Adrenal gland (tissue), 5 donors: ENCODE measurements around the gene CASP9.

Experiments
- POLR2A ChIP-seq, 2 donors: fragments of 450-650 bp; IDR thresholded peaks; one replicate each; pipeline ENCODE4 v1.6.1; 2017; ENCODE audit warnings: antibody characterized with exemption in 2 of 2, mild to moderate bottlenecking in 2 of 2, moderate library complexity in 1 of 2
- TF ChIP-seq, protein P1 (sequence below), 6 experiments: fragments of 450-650 bp in 4 of 6; fragments of 200-600 bp in 2 of 6; sonication (generic) in 1 of 6; IDR thresholded peaks; 1 replicate in 5 of 6; 2 replicates in 1 of 6; pipeline versions ENCODE4 v1.5.1 to v1.8.0; 2016 to 2021; ENCODE audit warnings: antibody characterized with exemption in 6 of 6, mild to moderate bottlenecking in 2 of 6, moderate library complexity in 1 of 6
- donor health status: DM: no; HTN: no; CAD: no.

DNA sequence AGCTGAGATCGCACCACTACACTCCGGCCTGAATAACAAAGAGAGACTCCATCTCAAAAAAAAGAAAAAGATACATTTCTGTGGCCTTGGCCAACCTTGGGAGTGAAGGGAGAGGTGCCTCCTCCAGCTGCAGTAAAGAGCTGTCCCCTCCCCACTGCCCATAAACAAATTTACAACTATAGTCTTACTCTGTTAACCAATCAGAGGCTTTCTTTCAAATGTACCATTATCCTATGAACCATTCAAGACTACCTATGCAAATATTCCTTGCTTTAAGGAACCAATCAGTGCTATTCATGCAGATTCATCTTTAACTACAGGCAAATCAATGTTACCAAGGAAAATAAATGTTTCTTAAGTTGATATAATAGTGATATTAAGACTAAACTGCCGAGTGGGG is 47.1 kb downstream of the CASP9 start:
- no peak for TF ChIP-seq POLR2A (IDR thresholded peaks at IDR 0.05)
- TF ChIP-seq, protein P1, sequence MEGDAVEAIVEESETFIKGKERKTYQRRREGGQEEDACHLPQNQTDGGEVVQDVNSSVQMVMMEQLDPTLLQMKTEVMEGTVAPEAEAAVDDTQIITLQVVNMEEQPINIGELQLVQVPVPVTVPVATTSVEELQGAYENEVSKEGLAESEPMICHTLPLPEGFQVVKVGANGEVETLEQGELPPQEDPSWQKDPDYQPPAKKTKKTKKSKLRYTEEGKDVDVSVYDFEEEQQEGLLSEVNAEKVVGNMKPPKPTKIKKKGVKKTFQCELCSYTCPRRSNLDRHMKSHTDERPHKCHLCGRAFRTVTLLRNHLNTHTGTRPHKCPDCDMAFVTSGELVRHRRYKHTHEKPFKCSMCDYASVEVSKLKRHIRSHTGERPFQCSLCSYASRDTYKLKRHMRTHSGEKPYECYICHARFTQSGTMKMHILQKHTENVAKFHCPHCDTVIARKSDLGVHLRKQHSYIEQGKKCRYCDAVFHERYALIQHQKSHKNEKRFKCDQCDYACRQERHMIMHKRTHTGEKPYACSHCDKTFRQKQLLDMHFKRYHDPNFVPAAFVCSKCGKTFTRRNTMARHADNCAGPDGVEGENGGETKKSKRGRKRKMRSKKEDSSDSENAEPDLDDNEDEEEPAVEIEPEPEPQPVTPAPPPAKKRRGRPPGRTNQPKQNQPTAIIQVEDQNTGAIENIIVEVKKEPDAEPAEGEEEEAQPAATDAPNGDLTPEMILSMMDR (IDR thresholded peaks at IDR 0.05), result no peak
